ACC112 (cell line): Measurements from ENCODE around the gene GRID1.

Source experiments
- H2AFZ ChIP-seq: fragments of 200-600 bp; sonication (generic); one replicate; pipeline ENCODE4 v1.6.0; 2017; ENCODE audit warnings: antibody characterized with exemption, low read length; ENCODE audit not compliant: unreplicated experiment
- H3K27ac ChIP-seq: fragments of 200-600 bp; sonication (generic); 2 replicates; pipeline ENCODE4 v1.5.1; 2014; ENCODE audit warnings: low read depth, mild to moderate bottlenecking, antibody characterized with exemption, low read length, moderate library complexity
- H3K27me3 ChIP-seq: fragments of 200-600 bp; sonication (generic); 2 replicates; pipeline ENCODE4 v1.6.1; 2014; ENCODE audit warnings: mild to moderate bottlenecking, antibody characterized with exemption, low read length, moderate library complexity, mixed read lengths; ENCODE audit not compliant: insufficient read depth
- H3K36me3 ChIP-seq: fragments of 200-600 bp; sonication (generic); 2 replicates; pipeline ENCODE4 v1.6.1; 2016; ENCODE audit warnings: mild to moderate bottlenecking, antibody characterized with exemption, low read length, moderate library complexity, mixed read lengths; ENCODE audit not compliant: insufficient read depth
- H3K4me1 ChIP-seq: fragments of 200-600 bp; sonication (generic); one replicate; pipeline ENCODE4 v1.6.1; 2016; ENCODE audit warnings: low read length, mixed read lengths; ENCODE audit not compliant: insufficient read depth, unreplicated experiment, control insufficient read depth
- H3K4me3 ChIP-seq: fragments of 200-600 bp; sonication (generic); 2 replicates; pipeline ENCODE4 v1.5.1; 2014; ENCODE audit warnings: mild to moderate bottlenecking, low read depth, low read length
- H3K79me2 ChIP-seq: fragments of 200-600 bp; sonication (generic); one replicate; pipeline ENCODE4 v1.6.0; 2016; ENCODE audit warnings: low read length; ENCODE audit not compliant: control insufficient read depth, unreplicated experiment, insufficient read depth

GRID1 gene

GRCh38 chr10:85924382-85925102, 442.1 kb downstream of the GRID1 start:
- Histone ChIP-seq H3K36me3 (no peaks in the 10 kb centered on the region), H2AFZ (no peak overlapping the region), H3K79me2 (no peaks in the 10 kb centered on the region), H3K4me3 (no peak overlapping the region), H3K27ac (no peak overlapping the region), H3K27me3 (no peaks in the 10 kb centered on the region), H3K4me1 (no peaks in the 10 kb centered on the region)

DNA sequence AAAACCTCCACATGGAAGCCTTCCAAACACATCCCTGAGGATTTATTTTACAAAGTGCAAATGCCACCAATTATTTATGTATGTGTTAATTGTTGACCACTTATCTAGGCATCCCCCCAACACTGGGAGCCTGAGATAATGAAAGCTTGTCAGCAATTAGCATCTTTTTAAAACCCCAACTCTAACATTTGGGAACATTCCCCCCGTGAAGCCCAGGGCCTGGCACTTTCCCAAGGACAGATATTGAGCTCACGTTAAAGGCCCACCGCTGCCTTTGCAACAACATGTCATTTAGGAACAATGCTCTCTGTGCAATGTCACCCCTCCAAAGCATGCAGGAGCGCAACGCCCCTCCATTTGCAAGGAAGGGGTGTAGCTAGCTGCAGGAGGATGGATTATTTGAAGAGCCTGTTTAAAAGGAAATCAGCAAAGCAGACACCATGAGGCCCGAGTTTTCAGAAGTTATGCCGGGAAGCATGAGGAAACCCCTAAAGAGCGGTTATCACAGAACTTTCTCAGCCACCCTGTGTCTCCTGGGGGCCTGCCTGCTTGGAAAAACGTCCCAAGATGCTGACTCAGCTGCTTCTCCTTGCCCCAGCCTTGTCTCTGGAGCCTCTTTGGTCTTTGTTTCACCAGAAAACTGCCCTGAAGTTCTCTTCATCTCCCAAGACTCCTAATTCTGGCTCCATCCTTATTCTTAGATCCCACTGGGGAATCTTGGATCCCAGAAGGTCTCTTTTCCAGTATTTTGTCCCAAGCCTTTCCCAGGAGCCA, 444.1 kb downstream of the GRID1 start:
- Histone ChIP-seq H3K4me3 (no peak overlapping the region), H3K27me3 (no peaks in the 10 kb centered on the region), H3K79me2 (no peaks in the 10 kb centered on the region), H3K27ac (no peak overlapping the region), H2AFZ (no peak overlapping the region), H3K4me1 (no peaks in the 10 kb centered on the region), H3K36me3 (no peaks in the 10 kb centered on the region)

GRCh38 chr10:85921789-85922188, 444.8 kb downstream of the GRID1 start:
- no peak overlapping the region for H3K4me3 ChIP-seq

GRCh38 chr10:85920311-85920710, 446.3 kb downstream of the GRID1 start:
- no peak overlapping the region for H2AFZ ChIP-seq
- no peak overlapping the region for H3K27ac ChIP-seq
- no peaks in the 10 kb centered on the region for H3K36me3 ChIP-seq
- no peak overlapping the region for H3K4me3 ChIP-seq
- H3K27me3 ChIP-seq: no peaks in the 10 kb centered on the region
- no peaks in the 10 kb centered on the region for H3K79me2 ChIP-seq
- H3K4me1 ChIP-seq: no peaks in the 10 kb centered on the region

More at GRCh38 chr10:85921789-85922188, 444.8 kb downstream of the GRID1 start:
- no peaks in the 10 kb centered on the region for H3K36me3 ChIP-seq
- no peaks in the 10 kb centered on the region for H3K27me3 ChIP-seq
- H3K4me1 ChIP-seq: no peaks in the 10 kb centered on the region
- H3K27ac ChIP-seq: no peak overlapping the region
- H3K79me2 ChIP-seq: no peaks in the 10 kb centered on the region
- H2AFZ ChIP-seq: no peak overlapping the region

GRCh38 chr10:85919491-85920021, 447.0 kb downstream of the GRID1 start:
- no peak overlapping the region for H3K4me3 ChIP-seq
- H3K36me3 ChIP-seq: no peaks in the 10 kb centered on the region
- H3K79me2 ChIP-seq: no peaks in the 10 kb centered on the region
- H3K4me1 ChIP-seq: no peaks in the 10 kb centered on the region
- H3K27ac ChIP-seq: no peak overlapping the region
- no peaks in the 10 kb centered on the region for H3K27me3 ChIP-seq
- no peak overlapping the region for H2AFZ ChIP-seq

GRCh38 chr10:85918371-85918770, 448.2 kb downstream of the GRID1 start:
- H3K4me3 ChIP-seq: no peak overlapping the region
- H3K36me3 ChIP-seq: no peaks in the 10 kb centered on the region
- no peaks in the 10 kb centered on the region for H3K4me1 ChIP-seq
- no peaks in the 10 kb centered on the region for H3K79me2 ChIP-seq
- no peak overlapping the region for H2AFZ ChIP-seq
- H3K27me3 ChIP-seq: no peaks in the 10 kb centered on the region
- no peak overlapping the region for H3K27ac ChIP-seq

GRCh38 chr10:85917601-85918000, 449.0 kb downstream of the GRID1 start:
- Histone ChIP-seq H3K79me2 (no peaks in the 10 kb centered on the region), H2AFZ (no peak overlapping the region), H3K27me3 (no peaks in the 10 kb centered on the region), H3K27ac (no peak overlapping the region), H3K4me3 (no peak overlapping the region), H3K4me1 (no peaks in the 10 kb centered on the region), H3K36me3 (no peaks in the 10 kb centered on the region)

- Histone ChIP-seq H3K4me3 (no peak overlapping the region), H3K27ac (no peak overlapping the region), H3K27me3 (no peaks in the 10 kb centered on the region), H3K79me2 (no peaks in the 10 kb centered on the region), H2AFZ (no peak overlapping the region), H3K4me1 (no peaks in the 10 kb centered on the region), H3K36me3 (no peaks in the 10 kb centered on the region)
These were observed 449.5 kb downstream of the GRID1 start for GRCh38 chr10:85916994-85917573.

DNA sequence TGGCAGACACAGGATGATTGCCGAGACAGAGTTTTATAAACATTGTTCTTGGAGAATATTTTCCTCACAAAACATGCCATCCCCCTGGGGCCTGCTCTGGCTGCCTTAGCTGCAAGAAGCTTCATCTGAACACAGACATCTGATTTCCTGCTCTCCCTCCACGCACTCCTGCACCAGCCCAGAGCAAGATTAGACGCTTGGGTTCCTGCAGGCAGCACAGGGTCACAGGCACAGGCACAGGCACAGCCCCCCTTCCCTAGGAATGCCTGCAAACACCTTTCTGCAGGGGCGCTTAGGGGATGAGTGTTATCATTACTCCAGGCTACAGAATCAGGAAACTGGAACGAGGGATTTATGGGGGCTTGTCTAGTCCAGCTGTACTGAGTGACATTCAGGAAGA, 450.3 kb downstream of the GRID1 start:
- Histone ChIP-seq H3K4me1 (no peaks in the 10 kb centered on the region), H3K4me3 (no peak overlapping the region), H3K36me3 (no peaks in the 10 kb centered on the region), H3K27me3 (no peaks in the 10 kb centered on the region), H3K27ac (no peak overlapping the region), H3K79me2 (no peaks in the 10 kb centered on the region), H2AFZ (no peak overlapping the region)

DNA sequence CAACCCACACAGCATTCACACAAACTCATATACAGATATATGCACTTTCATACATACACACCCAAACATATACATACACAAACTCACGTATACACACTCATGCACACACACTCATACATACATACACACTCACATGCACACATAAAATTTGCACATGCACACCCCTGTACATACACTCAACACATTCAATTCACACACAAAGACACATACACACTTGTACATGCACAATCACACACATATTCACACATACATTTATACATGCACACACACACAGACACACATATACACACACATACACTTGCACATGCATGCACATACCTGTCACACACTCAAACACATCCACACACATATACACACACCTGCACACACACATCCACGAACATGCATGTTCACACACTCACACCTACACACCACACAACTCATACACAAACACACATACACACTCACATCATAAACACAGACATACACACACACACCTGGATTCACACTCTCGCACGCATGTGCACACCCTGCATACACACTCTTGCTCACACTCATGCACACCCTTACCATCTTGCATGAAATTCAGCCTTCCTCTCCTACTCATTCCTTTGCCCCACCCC, 451.2 kb downstream of the GRID1 start:
- Histone ChIP-seq H3K36me3 (no peaks in the 10 kb centered on the region), H3K27me3 (no peaks in the 10 kb centered on the region), H3K4me3 (no peak overlapping the region), H3K79me2 (no peaks in the 10 kb centered on the region), H3K4me1 (no peaks in the 10 kb centered on the region), H3K27ac (no peak overlapping the region), H2AFZ (no peak overlapping the region)
